ENCODE data around the gene MEN1.

Gene MEN1

DNA sequence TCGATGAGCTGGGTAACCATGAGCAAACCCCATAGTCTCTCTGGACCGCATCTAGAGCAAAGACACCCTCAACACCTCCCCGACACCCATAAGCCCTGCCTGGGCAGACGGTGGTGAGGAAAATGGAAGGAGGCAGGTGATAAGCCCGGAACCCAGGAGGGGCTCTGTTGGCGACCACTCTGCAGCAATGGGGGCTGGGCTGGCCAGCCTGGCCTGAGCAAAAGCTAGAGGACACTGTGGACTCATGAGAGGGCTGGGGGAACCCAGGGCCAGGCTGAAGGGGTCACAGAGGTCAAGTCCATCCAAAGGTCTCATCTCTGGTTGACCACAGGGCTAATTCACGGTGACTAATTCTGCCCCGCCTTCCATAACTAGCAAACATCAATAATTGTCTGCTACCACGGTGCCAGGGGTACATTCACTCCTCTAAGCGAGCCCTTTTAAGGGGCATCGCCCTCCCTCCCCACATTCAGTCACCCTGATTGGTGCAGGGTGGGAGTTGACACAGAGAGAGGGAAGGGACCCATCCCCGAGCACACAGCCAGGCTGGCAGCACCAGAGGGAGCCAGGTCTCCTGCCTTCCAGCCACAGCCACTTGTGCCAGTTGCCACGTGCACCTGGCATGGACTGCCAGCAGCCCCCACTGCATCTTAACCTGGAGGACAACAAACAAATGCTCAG lies 54.5 kb downstream of the MEN1 start:
- TF ChIP-seq CTCF (conservative IDR thresholded peaks at IDR 0.05; ENCODE audit: control insufficient read depth, insufficient read depth, low read depth, low read length) = no peak
- DNase-seq (ENCODE audit: low read depth) = no peak
- no peak overlapping the region for H3K4me3 ChIP-seq (ENCODE audit: control insufficient read depth, low read depth, low read length)

DNA sequence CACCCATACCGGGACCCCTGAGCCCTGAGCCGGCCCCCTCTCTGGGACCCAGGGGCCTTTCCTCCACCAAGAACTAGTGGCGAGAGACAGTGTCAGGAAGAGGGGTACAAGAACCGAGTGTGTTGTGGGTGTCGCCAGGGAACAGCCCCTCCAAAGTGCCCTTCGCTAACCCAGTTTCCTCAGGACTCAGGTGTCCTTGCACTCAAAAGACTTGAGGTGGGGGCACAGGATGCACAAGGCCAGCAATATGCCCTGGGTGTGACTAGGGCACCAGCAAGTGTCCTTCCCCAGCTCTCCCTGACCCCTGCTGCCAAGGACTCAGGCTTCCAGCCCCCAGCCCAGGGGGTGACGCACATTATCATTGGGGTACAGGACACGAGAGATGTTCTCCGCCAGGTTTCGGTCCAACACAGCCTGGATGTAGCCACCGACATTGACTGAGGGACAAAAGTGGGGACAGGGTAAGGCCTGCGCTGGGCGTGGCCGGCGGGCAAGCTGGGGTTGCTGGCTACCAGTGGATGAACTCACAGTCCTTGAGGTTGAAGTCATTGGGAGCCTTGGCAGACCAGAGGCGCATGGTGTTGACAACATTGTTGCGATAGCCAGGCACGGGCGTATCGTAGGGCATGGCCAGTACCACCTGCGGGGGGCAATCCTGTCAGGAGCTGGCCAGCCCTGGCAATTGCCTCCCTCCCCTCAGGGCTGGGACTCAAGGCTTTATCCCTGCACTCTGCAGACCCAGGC lies 55.3 kb downstream of the MEN1 start:
- TF ChIP-seq CTCF (conservative IDR thresholded peaks at IDR 0.05; ENCODE audit: control insufficient read depth, insufficient read depth, low read depth, low read length) = no peak
- H3K4me3 ChIP-seq (ENCODE audit: control insufficient read depth, low read depth, low read length) = no peak overlapping the region
- DNase-seq (ENCODE audit: low read depth) = no peak

DNA sequence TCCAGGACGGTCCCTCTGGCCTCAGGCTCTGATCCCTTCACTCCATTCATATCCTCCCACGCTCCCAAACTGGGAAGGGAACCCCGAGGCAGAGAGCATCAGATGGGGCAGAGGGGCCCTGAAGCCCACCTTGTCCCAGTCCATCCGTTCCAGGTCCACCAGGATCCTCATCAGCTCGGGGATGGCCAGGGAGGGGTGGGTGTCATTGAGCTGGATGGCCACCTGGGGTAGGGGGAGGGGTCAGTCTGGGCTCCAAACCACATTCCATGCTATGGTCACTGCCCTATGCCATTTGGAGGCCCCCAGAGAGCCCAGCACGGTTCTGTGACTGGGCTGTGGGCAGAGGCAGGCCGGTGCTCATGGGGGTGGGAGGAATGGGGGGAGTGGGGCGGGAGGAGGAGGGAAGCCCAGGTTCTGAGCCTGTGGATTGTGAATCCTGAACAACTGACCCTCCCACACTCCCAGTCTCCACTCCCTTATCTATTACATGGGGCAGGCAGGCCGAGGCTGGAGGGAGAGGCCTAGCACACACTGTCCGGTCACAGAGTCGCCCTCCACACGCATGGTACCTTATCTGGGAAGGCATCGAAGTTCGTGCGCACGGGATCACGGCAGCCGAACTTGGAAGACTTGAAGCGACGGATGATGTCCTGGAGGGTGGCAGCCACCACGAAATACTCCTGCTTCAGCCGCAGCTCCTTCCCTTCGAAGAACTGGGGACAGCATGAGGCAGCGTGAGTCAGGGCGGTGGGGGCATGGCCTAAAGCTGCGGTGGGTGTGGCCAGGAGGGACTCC lies 56.0 kb downstream of the MEN1 start:
- no peak for DNase-seq (ENCODE audit: low read depth)
- no peak overlapping the region for H3K4me3 ChIP-seq (ENCODE audit: control insufficient read depth, low read depth, low read length)
- no peak for TF ChIP-seq CTCF (conservative IDR thresholded peaks at IDR 0.05; ENCODE audit: control insufficient read depth, insufficient read depth, low read depth, low read length)
